GM12872 (cell line): ENCODE results near the gene ICE1.

Experiments used
- CTCF ChIP-seq: IDR thresholded peaks from 3 replicates; pipeline ENCODE4 v1.5.1; 2011; ENCODE audit warnings: low read depth, mild to moderate bottlenecking, low read length, moderate library complexity; ENCODE audit not compliant: insufficient read depth

The ICE1 gene

GRCh38 chr5:5420251-5420650 lies 2.2 kb upstream of the ICE1 start:
- no peak for TF ChIP-seq CTCF

GRCh38 chr5:5421149-5421960 lies 1.1 kb upstream of the ICE1 start:
- TF ChIP-seq CTCF = no peak

GRCh38 chr5:5422819-5423515 lies 490 bp downstream of the ICE1 start:
- no peak for TF ChIP-seq CTCF

GRCh38 chr5:5423586-5423985 lies 1.1 kb downstream of the ICE1 start:
- TF ChIP-seq CTCF = no peak

- TF ChIP-seq CTCF = no peak
Measured at GRCh38 chr5:5424736-5425135, 2.3 kb downstream of the ICE1 start.

GRCh38 chr5:5430136-5430535 lies 7.7 kb downstream of the ICE1 start:
- TF ChIP-seq CTCF = no peak

GRCh38 chr5:5432020-5432707 lies 9.7 kb downstream of the ICE1 start:
- TF ChIP-seq CTCF = no peak
